GM23338 (cell line): Measurements from ENCODE around the gene VENTX.

Experiments used
- CREB1 ChIP-seq: fragments of 250-450 bp; sonication (Bioruptor Pico); IDR thresholded peaks from 2 replicates; pipeline ENCODE4 v1.5.0; 2020; ENCODE audit warnings: low read depth, mild to moderate bottlenecking, moderate library complexity
- EZH2 ChIP-seq: fragments of 200-600 bp; sonication (generic); IDR thresholded peaks from one replicate; pipeline ENCODE4 v1.8.0; 2017; ENCODE audit warnings: antibody characterized with exemption, mild to moderate bottlenecking, low read depth; ENCODE audit not compliant: unreplicated experiment
- EZH2phosphoT487 ChIP-seq: fragments of 200-600 bp; sonication (generic); IDR thresholded peaks from one replicate; pipeline ENCODE4 v1.8.1; 2018; ENCODE audit warnings: antibody characterized with exemption; ENCODE audit not compliant: unreplicated experiment
- JUNB ChIP-seq: IDR thresholded peaks from one replicate; pipeline ENCODE4 v1.6.1; 2016; ENCODE audit warnings: antibody characterized with exemption; ENCODE audit not compliant: unreplicated experiment
- POLR2AphosphoS5 ChIP-seq: IDR thresholded peaks from 2 replicates; pipeline ENCODE4 v1.6.1; 2016; ENCODE audit warnings: antibody characterized with exemption, low read depth
- STAT1 ChIP-seq: IDR thresholded peaks from one replicate; pipeline ENCODE4 v1.6.1; 2016; ENCODE audit warnings: antibody characterized with exemption; ENCODE audit not compliant: unreplicated experiment
- ZNF114 ChIP-seq: fragments of 250-450 bp; sonication (Bioruptor Pico); IDR thresholded peaks from 2 replicates; pipeline ENCODE4 v1.5.0; 2020; ENCODE audit warnings: mild to moderate bottlenecking, moderate library complexity
- ZNF331 ChIP-seq: fragments of 250-450 bp; sonication (Bioruptor Pico); IDR thresholded peaks from 2 replicates; pipeline ENCODE4 v1.5.0; 2020; ENCODE audit warnings: low read depth, mild to moderate bottlenecking, moderate library complexity
- TF ChIP-seq, protein P1 (sequence below), 2 experiments: fragments of 200-600 bp in 1 of 2; sonication (generic) in 1 of 2; conservative IDR thresholded peaks; 2 replicates each; pipeline versions ENCODE4 v1.5.1 to v1.6.1; 2016 to 2017; ENCODE audit warnings: antibody characterized with exemption in 2 of 2, low read depth in 2 of 2, mild to moderate bottlenecking in 2 of 2, moderate library complexity in 1 of 2
- TF ChIP-seq, protein P2 (sequence below): IDR thresholded peaks from one replicate; pipeline ENCODE4 v1.6.1; 2018; ENCODE audit warnings: antibody characterized with exemption; ENCODE audit not compliant: unreplicated experiment
- TF ChIP-seq, protein P3 (sequence below): IDR thresholded peaks from 2 replicates; pipeline ENCODE4 v1.6.1; 2016; ENCODE audit warnings: antibody characterized with exemption

- no peak for TF ChIP-seq JUNB
- TF ChIP-seq, protein P1, sequence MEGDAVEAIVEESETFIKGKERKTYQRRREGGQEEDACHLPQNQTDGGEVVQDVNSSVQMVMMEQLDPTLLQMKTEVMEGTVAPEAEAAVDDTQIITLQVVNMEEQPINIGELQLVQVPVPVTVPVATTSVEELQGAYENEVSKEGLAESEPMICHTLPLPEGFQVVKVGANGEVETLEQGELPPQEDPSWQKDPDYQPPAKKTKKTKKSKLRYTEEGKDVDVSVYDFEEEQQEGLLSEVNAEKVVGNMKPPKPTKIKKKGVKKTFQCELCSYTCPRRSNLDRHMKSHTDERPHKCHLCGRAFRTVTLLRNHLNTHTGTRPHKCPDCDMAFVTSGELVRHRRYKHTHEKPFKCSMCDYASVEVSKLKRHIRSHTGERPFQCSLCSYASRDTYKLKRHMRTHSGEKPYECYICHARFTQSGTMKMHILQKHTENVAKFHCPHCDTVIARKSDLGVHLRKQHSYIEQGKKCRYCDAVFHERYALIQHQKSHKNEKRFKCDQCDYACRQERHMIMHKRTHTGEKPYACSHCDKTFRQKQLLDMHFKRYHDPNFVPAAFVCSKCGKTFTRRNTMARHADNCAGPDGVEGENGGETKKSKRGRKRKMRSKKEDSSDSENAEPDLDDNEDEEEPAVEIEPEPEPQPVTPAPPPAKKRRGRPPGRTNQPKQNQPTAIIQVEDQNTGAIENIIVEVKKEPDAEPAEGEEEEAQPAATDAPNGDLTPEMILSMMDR (conservative IDR thresholded peaks at IDR 0.05; ENCODE audit: low read depth in 2 of 2): no peak
- no peak for TF ChIP-seq POLR2AphosphoS5
- TF ChIP-seq, protein P2, sequence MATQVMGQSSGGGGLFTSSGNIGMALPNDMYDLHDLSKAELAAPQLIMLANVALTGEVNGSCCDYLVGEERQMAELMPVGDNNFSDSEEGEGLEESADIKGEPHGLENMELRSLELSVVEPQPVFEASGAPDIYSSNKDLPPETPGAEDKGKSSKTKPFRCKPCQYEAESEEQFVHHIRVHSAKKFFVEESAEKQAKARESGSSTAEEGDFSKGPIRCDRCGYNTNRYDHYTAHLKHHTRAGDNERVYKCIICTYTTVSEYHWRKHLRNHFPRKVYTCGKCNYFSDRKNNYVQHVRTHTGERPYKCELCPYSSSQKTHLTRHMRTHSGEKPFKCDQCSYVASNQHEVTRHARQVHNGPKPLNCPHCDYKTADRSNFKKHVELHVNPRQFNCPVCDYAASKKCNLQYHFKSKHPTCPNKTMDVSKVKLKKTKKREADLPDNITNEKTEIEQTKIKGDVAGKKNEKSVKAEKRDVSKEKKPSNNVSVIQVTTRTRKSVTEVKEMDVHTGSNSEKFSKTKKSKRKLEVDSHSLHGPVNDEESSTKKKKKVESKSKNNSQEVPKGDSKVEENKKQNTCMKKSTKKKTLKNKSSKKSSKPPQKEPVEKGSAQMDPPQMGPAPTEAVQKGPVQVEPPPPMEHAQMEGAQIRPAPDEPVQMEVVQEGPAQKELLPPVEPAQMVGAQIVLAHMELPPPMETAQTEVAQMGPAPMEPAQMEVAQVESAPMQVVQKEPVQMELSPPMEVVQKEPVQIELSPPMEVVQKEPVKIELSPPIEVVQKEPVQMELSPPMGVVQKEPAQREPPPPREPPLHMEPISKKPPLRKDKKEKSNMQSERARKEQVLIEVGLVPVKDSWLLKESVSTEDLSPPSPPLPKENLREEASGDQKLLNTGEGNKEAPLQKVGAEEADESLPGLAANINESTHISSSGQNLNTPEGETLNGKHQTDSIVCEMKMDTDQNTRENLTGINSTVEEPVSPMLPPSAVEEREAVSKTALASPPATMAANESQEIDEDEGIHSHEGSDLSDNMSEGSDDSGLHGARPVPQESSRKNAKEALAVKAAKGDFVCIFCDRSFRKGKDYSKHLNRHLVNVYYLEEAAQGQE: no peak
- no peak for TF ChIP-seq CREB1 (CRISPR knock-in tag)
- no peak for TF ChIP-seq EZH2phosphoT487
- no peak for TF ChIP-seq EZH2
- TF ChIP-seq, protein P3, sequence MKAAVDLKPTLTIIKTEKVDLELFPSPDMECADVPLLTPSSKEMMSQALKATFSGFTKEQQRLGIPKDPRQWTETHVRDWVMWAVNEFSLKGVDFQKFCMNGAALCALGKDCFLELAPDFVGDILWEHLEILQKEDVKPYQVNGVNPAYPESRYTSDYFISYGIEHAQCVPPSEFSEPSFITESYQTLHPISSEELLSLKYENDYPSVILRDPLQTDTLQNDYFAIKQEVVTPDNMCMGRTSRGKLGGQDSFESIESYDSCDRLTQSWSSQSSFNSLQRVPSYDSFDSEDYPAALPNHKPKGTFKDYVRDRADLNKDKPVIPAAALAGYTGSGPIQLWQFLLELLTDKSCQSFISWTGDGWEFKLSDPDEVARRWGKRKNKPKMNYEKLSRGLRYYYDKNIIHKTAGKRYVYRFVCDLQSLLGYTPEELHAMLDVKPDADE: no peak
- TF ChIP-seq STAT1: no peak
- TF ChIP-seq ZNF331 (CRISPR knock-in tag): no peak
- no peak for TF ChIP-seq ZNF114 (CRISPR knock-in tag)
Observed at GRCh38 chr10:133198206-133198605, 39.4 kb upstream of the VENTX start.
